HG02973 (cell line): Measurements from ENCODE around the gene VEPH1.

ENCODE experiments used
- ATAC-seq: cut with Tn5 transposase; IDR thresholded peaks from one replicate; pipeline ENCODE4 v1.9.1; 2021; ENCODE audit warnings: moderate library complexity; ENCODE audit not compliant: unreplicated experiment

Gene VEPH1

GRCh38 chr3:157479464-157480243 is 23.6 kb downstream of the VEPH1 start:
- ATAC-seq = no peak

DNA sequence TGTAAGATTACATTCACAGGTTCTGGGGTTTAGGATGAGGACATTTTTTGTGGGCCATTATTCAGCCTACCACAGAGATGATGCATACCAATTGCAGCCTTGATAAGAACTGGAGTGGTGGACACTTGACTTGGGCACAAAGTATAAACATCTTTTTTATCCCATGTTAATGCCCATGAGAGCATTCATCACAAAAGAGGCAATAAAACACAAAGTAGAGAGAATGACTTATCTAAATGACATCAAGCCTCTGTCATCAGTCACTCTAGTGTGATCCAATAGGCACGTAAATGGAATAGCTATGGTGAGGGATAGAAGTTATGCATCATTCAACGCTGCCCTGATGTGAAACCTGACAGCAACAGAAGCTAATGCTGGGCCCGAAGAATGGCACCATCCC is 25.8 kb downstream of the VEPH1 start:
- ATAC-seq = no peak

- no peak for ATAC-seq
Measured at GRCh38 chr3:157475921-157476414, 27.2 kb downstream of the VEPH1 start.

GRCh38 chr3:157472648-157473047 is 30.6 kb downstream of the VEPH1 start:
- ATAC-seq = no peak

DNA sequence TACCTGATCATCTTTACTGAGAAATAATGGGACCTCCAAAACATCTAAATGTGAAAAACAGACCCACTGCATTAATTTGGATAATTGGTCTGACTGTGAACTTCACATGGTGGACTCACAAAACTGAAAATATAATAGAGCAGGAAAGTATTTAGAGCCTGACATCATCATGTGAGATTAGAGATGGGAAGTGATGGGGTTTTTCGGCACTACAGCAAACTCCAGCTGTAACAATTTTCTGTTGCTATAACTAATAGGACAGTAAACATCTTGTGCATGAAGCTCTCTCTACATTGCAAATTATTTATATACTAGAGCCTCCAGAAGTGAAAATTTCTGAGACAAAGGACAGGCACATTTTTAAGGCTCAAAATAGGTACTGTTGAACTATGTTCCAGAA is 32.2 kb downstream of the VEPH1 start:
- no peak for ATAC-seq

- ATAC-seq = no peak
Measured at GRCh38 chr3:157469561-157470294, 33.5 kb downstream of the VEPH1 start.

GRCh38 chr3:157467200-157467599 is 36.0 kb downstream of the VEPH1 start:
- no peak for ATAC-seq

- ATAC-seq = no peak
Measured at GRCh38 chr3:157465741-157466140, 37.5 kb downstream of the VEPH1 start.

DNA sequence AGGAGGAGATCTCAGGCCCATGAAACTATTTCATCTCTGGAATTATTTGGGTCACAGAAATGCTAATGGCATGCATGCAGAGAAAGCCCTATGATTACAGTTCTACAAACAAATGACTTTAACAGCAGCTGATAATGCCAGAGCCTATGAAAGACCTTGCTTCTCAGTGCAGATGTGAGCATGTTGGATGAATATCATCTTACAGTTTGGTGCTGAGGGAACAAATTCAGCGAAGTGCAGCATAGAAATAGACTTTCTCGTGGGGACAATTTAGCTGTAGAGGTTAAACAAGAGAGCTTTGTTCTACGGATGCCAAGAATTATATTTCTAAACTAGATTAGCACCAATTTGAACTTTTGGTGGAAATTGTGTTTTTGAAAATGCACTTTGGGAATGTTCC is 38.9 kb downstream of the VEPH1 start:
- ATAC-seq = no peak

- ATAC-seq = no peak
Measured at GRCh38 chr3:157463816-157464215, 39.4 kb downstream of the VEPH1 start.

DNA sequence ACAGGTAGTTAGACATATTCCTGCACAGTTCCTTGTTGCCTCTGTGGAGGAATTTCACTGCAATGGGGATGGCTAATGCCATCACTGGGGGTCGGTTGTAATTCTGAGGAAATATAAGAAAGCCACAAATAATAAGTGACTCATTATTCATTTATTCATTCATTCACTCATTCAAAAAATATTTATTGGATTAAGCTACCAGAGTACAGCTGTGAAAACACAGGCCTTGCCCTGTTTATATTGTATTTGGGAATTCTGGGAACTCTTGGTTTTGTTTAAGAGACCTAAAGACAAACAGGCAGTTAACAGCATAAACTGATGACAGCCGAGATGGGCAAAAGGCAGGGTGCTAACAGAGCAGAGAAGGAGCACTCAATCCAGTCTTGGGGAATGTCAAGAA is 43.0 kb downstream of the VEPH1 start:
- no peak for ATAC-seq

GRCh38 chr3:157459706-157460105 is 43.5 kb downstream of the VEPH1 start:
- ATAC-seq = no peak

DNA sequence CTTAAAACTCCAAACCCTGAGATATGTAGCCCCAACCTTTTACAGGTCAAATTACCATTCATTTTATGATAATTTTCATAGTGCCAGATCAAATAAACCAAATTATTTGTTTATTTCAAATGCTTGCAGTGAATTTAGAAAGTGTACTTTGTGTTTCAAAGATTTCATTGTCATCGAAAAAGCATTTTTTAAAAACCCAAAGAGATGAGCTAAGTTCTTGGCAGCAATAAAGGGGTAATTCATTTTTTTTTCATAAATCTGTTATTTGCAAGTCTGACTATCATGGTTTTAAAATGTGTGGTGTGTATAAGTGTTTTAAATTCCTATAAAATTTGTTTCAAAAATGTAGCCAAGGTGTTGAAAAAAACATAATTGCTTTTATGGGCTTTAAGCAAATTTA is 49.4 kb downstream of the VEPH1 start:
- no peak for ATAC-seq

DNA sequence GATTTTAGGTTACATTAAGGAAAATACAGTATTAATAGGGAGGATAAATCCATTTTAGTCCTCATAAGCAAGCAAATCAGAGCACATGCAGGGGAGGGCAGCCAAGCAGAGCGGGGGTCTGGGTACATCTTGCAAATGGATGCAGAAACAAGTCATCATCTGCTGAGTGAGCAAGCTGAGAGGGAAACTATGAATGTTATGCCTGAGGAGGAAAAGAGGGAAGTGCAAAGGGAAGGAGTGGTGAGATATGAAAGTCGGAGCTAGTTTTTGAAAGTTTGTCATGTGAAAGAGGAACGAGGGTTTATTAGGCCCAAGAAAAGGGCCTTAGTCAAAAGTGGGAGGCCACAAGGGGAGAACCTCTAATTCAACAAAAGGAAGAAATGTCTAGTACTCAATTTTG is 51.1 kb downstream of the VEPH1 start:
- ATAC-seq = no peak

DNA sequence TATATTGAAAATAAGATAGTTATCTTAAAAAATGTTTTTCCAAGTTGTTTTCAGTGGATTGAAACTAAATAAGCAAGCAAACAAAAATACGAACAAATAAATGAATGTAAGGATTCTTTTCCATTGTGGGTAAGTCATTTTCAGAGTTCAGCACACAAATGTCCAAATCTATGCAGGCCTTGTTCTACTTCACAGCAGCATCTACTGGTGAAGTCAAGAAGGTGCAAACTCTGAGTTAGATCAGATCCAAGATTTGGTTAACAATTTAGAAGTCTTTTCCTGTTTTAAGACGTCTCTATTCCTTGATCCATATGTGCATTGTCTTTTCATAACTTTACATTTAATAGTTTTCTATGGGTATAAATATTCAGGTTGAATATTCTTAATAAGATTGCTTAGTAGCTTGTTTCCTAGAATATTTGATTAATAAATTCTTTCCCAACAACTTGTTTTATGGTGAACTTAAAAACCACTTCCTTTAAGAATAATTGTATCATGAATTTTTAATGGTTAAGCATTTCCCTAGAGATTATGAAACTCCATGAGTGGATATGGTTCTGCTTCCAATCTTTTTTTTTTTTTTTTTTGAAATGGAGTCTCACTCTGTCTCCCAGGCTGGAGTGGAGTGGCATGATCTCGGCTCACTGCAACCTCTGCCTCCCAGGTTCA is 56.1 kb downstream of the VEPH1 start:
- no peak for ATAC-seq

- ATAC-seq = no peak
Measured at GRCh38 chr3:157445857-157446256, 57.4 kb downstream of the VEPH1 start.

DNA sequence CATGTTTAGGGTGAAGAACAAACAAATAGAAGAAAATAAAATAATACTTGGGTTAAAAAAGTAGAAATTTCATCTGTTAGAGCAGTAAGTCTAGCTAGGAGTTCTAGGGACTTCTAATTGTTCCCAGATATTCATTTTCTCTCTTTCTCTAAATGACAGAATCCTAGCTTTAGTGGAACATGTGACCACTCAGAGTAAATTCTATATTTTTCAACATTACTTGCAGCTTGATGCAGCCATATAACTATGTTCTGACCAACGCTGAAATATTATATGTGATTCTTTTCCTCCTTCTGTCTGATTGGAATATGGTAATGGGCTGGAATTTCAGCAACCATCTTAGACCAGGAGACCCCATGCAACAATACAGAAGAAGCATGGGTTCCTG is 58.4 kb downstream of the VEPH1 start:
- ATAC-seq = no peak

DNA sequence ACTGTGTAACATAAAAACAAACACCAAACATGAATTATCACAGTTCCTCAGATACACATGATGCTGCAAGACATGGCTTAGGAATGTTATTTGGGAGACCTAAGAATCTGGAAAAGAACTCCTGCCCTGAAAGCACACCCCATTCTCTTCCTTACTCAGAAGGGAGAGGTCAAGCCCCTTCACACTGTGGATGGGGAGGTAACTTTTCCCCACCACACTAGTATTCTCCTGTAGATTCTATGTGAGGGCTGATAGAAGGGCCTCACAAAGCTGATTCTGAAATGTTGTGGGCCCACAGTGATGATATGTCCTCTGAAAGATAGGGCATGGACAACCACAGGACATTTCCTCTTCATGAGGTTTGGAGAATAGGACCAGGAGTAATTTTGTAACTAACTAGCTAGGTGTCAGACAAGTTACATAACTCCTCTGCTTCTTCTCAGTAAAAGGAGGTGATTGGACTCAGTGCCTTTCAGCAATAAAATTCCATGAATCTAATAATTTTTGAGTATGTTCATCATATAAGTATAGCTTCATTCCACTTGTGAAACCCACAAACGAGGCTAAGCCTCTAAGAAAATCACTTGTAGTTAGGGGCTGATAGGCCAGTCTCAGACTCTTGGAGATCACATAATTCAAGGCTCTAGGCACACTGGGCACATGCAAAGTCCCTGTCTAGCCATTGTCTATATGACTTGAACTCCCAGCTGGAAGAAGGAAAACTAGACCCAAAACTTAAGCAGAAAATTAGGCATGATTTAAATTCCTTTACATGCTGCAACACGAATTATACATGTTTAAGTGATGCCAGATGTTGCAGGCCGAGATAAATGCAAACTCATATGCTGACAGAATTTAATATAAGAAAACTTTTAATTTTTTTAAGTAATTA is 59.1 kb downstream of the VEPH1 start:
- no peak for ATAC-seq

- ATAC-seq = no peak
Measured at GRCh38 chr3:157442729-157443128, 60.5 kb downstream of the VEPH1 start.

DNA sequence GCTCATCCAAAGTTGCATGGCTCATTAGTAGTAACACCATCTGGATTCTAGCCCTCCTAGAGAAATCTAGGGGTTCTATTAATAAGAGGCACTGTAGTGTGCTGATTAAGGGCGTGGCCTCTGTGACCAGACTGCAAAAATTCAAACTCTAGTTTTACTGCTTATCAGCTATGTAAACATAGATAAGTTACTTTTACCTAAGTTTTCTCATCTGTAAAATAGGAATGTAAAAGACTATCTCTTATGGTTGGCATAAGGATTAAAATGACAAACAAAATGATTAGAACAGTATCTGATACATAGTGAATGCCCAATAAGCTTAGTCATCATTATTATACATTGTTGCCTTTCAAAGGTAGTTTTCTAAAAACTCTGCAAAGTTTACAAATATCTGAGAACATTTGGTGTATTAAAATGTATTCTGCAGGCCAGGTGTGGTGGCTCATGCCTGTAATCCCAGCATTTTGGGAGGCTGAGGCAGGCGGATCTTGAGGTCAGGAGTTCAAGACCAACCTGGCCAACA is 62.1 kb downstream of the VEPH1 start:
- no peak for ATAC-seq
